Stimulated activated CD8-positive, alpha-beta memory T cell treated with anti-CD3 and anti-CD28 coated beads, Interleukin-2, amount 100 ng/mL, for 48 hours (primary cell): ENCODE data around the gene XKR8.

Source experiments
- DNase-seq, 2 donors: peaks; one replicate each; pipeline ENCODE4 v3.0.0-alpha.2; 2020; ENCODE audit warnings: low read depth in 2 of 2

XKR8 gene

GRCh38 chr1:27956761-27957160, 3.0 kb upstream of the XKR8 start:
- no peak for DNase-seq

GRCh38 chr1:27957655-27958054, 2.1 kb upstream of the XKR8 start:
- no peak for DNase-seq

- DNase-seq, result no peak
These were observed 1.3 kb upstream of the XKR8 start for GRCh38 chr1:27958513-27958912.

GRCh38 chr1:27960762-27961645, 1.2 kb downstream of the XKR8 start:
- DNase-seq, result no peak

GRCh38 chr1:27961646-27962221, 2.0 kb downstream of the XKR8 start:
- DNase-seq, result no peak

GRCh38 chr1:27963393-27963792, 3.6 kb downstream of the XKR8 start:
- DNase-seq, result no peak

GRCh38 chr1:27966402-27967105, 6.8 kb downstream of the XKR8 start:
- DNase-seq, result no peak

GRCh38 chr1:27967106-27967883, 7.5 kb downstream of the XKR8 start:
- DNase-seq, result no peak

GRCh38 chr1:27967884-27968466, 8.2 kb downstream of the XKR8 start:
- DNase-seq, result no peak

GRCh38 chr1:27968692-27969091, 8.9 kb downstream of the XKR8 start:
- no peak for DNase-seq

- DNase-seq, result no peak
These were observed 10.6 kb downstream of the XKR8 start for GRCh38 chr1:27970401-27970800.

GRCh38 chr1:27971674-27972073, 11.9 kb downstream of the XKR8 start:
- DNase-seq, result no peak

- DNase-seq, result no peak
These were observed 12.4 kb downstream of the XKR8 start for GRCh38 chr1:27972141-27972540.

- no peak for DNase-seq
These were observed 14.1 kb downstream of the XKR8 start for GRCh38 chr1:27973771-27974416.

GRCh38 chr1:27974417-27974781, 14.6 kb downstream of the XKR8 start:
- no peak for DNase-seq

- no peak for DNase-seq
These were observed 19.5 kb downstream of the XKR8 start for GRCh38 chr1:27979151-27979858.

- no peak for DNase-seq
These were observed 20.1 kb downstream of the XKR8 start for GRCh38 chr1:27979859-27980201.

GRCh38 chr1:27980216-27980845, 20.6 kb downstream of the XKR8 start:
- no peak for DNase-seq

- no peak for DNase-seq
These were observed 21.4 kb downstream of the XKR8 start for GRCh38 chr1:27981145-27981544.

- no peak for DNase-seq
These were observed 31.3 kb downstream of the XKR8 start for GRCh38 chr1:27990920-27991537.
